NCI-H128 (cell line): ENCODE measurements around the gene BACH2.
"Not testable (repeated sequence)": the region's sequence is repeated elsewhere in the genome, so short reads cannot be mapped to it uniquely, and the experiment has no call there.

Experiments used
- DNase-seq: peaks from one replicate; lab custom pipeline; 2025; ENCODE audit not compliant: unreplicated experiment; lab: John Stamatoyannopoulos, UW

The BACH2 gene

GRCh38 chr6:90076511-90077415, 219.9 kb downstream of the BACH2 start:
- no peak for DNase-seq

- no peak for DNase-seq
Measured at GRCh38 chr6:90074161-90074850, 222.3 kb downstream of the BACH2 start.

- no peak for DNase-seq
Measured at GRCh38 chr6:90072935-90073464, 223.6 kb downstream of the BACH2 start.

GRCh38 chr6:90072501-90072900, 224.1 kb downstream of the BACH2 start:
- DNase-seq = no peak

- DNase-seq = no peak
Measured at GRCh38 chr6:90068703-90069523, 227.7 kb downstream of the BACH2 start.

GRCh38 chr6:90068264-90068663, 228.4 kb downstream of the BACH2 start:
- no peak for DNase-seq

- DNase-seq = no peak
Measured at GRCh38 chr6:90066697-90067096, 229.9 kb downstream of the BACH2 start.

- DNase-seq = no peak
Measured at GRCh38 chr6:90065173-90065572, 231.5 kb downstream of the BACH2 start.

GRCh38 chr6:90062667-90063066, 234.0 kb downstream of the BACH2 start:
- no peak for DNase-seq

- no peak for DNase-seq
Measured at GRCh38 chr6:90062051-90062450, 234.6 kb downstream of the BACH2 start.

- not testable (repeated sequence) for DNase-seq
Measured at GRCh38 chr6:90059178-90059577, 237.5 kb downstream of the BACH2 start.

- not testable (repeated sequence) for DNase-seq
Measured at GRCh38 chr6:90055924-90056323, 240.7 kb downstream of the BACH2 start.

GRCh38 chr6:90054193-90054592, 242.4 kb downstream of the BACH2 start:
- DNase-seq = not testable (repeated sequence)

GRCh38 chr6:90053614-90054013, 243.0 kb downstream of the BACH2 start:
- no peak for DNase-seq

GRCh38 chr6:90049295-90049694, 247.3 kb downstream of the BACH2 start:
- DNase-seq = no peak

- no peak for DNase-seq
Measured at GRCh38 chr6:90048206-90048967, 248.3 kb downstream of the BACH2 start.

- no peak for DNase-seq
Measured at GRCh38 chr6:90045535-90045934, 251.1 kb downstream of the BACH2 start.

GRCh38 chr6:90044833-90045381, 251.7 kb downstream of the BACH2 start:
- DNase-seq = no peak

- no peak for DNase-seq
Measured at GRCh38 chr6:90044182-90044832, 252.3 kb downstream of the BACH2 start.

GRCh38 chr6:90040931-90041330, 255.7 kb downstream of the BACH2 start:
- DNase-seq = no peak
